ENCODE data around the gene GABBR2. TPM values are rescaled to one million over a fixed set of nuclear protein-coding genes. Genes with fewer than 3 reads are reported as not detected.

GABBR2 gene
- 10.3 and 14.0 TPM in 2 replicates for total RNA-seq

GRCh38 chr9:98708933-98709911 is at the start of gene GABBR2:
TSS of gene GABBR2 (minus strand) at chr9:98708935. CDS start at chr9:98708737, 198 bp downstream.

DNA sequence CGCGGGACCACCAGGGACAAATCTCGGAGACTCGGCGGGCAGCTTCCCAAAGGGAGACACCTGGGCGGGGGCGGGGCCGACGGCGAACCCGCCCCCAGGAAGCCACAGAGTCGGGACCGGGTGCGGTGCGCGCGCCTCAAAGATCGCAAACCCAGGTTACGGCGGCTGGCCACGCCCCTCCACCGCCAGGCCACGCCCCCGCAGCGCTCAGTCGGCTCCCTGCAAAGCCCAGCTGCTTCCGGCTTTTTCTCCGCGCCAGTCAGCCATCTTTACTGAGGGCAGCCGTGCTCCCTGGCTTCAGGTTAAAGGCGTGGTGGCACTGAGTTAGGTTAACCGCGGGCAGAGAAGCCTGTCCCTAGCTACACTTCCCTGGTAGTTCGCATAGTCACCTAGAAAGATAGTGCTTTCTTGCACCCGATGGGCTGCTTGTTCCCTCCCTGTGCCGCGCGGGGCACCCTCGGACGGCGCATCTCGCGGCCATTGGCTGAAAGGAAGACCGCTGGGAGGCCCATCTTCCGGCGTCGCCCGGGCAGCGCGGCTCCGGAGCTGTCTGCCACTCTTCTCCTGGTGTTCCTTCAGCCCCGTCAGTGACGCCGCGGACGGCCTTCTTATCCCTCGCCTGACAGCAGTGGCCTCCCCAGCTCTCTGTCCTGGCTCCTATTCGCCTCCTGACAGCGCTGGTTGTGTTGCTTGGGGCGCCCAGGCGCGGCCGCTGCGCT is 453.0 kb downstream of the GABBR2 start, which contains the start of gene TBC1D2:
Gene TBC1D2, minus strand, starts transcription at position 72 of the 719 bp plus-strand sequence. CDS start 108 bp downstream, outside the sequence.

Other genes starting within 250 kb of the GABBR2 start
- gene ANKS6, start 87.6 kb upstream of the GABBR2 start, total RNA-seq: 11.8 and 21.2 TPM in 2 replicates
- gene GALNT12, start 98.7 kb upstream of the GABBR2 start, total RNA-seq: under 0.01 and 0.76 TPM in 2 replicates
- gene COL15A1, start 235.0 kb upstream of the GABBR2 start, total RNA-seq: 1.6 and 5.2 TPM in 2 replicates